AG09309 (cell line): ENCODE measurements around the gene ELK3.

Source experiments
- DNase-seq: peaks from one replicate; pipeline ENCODE4 v3.0.0-alpha.2; 2010; ENCODE audit warnings: low read depth
- H3K4me3 ChIP-seq: 2 replicates; pipeline ENCODE4 v1.5.1; 2011; ENCODE audit warnings: mild to moderate bottlenecking, low read depth, low read length, moderate library complexity; ENCODE audit not compliant: control insufficient read depth
- CTCF ChIP-seq: IDR thresholded peaks from 2 replicates; pipeline ENCODE4 v1.5.1; 2011; ENCODE audit warnings: mild to moderate bottlenecking, low read depth, low read length, inconsistent platforms; ENCODE audit not compliant: insufficient read depth, control insufficient read depth; ENCODE audit errors: missing control alignments

The ELK3 gene

GRCh38 chr12:96225994-96226399 lies 31.8 kb downstream of the ELK3 start:
- no peak for DNase-seq
- TF ChIP-seq CTCF, result no peak
- no peak overlapping the region for H3K4me3 ChIP-seq

- no peak for TF ChIP-seq CTCF
- no peak for DNase-seq
- H3K4me3 ChIP-seq, result no peak overlapping the region
These were observed 32.2 kb downstream of the ELK3 start for GRCh38 chr12:96226401-96226800.

- DNase-seq, result no peak
- H3K4me3 ChIP-seq, result no peak overlapping the region
- no peak for TF ChIP-seq CTCF
These were observed 32.7 kb downstream of the ELK3 start for GRCh38 chr12:96226801-96227348.

GRCh38 chr12:96227365-96228106 lies 33.4 kb downstream of the ELK3 start:
- no peak for TF ChIP-seq CTCF
- no peak for DNase-seq
- H3K4me3 ChIP-seq, result no peak overlapping the region

GRCh38 chr12:96228566-96229248 lies 34.5 kb downstream of the ELK3 start:
- no peak for DNase-seq
- no peak overlapping the region for H3K4me3 ChIP-seq
- TF ChIP-seq CTCF, result no peak

GRCh38 chr12:96230646-96231045 lies 36.5 kb downstream of the ELK3 start:
- no peak overlapping the region for H3K4me3 ChIP-seq
- no peak for TF ChIP-seq CTCF
- DNase-seq, result no peak
